Muscle layer of duodenum (tissue), 2 donors: Measurements from ENCODE around the gene FAM117B.

ENCODE experiments used
- H3K27ac ChIP-seq: one replicate; pipeline ENCODE4 v1.7.0; 2013; ENCODE audit warnings: mild to moderate bottlenecking, low read length
- H3K27me3 ChIP-seq: one replicate; pipeline ENCODE4 v1.7.0; 2013; ENCODE audit warnings: low read depth, mild to moderate bottlenecking, control low read depth, low read length
- H3K36me3 ChIP-seq, 2 donors: one replicate each; pipeline ENCODE4 v1.7.0; 2013; ENCODE audit warnings: low read length in 2 of 2, control low read depth in 1 of 2, mild to moderate bottlenecking in 1 of 2; ENCODE audit not compliant: insufficient read depth in 2 of 2, control insufficient read depth in 1 of 2
- H3K4me1 ChIP-seq, 2 donors: one replicate each; pipeline ENCODE4 v1.7.0; 2013; ENCODE audit warnings: low read length in 2 of 2, mild to moderate bottlenecking in 2 of 2, control low read depth in 1 of 2, moderate library complexity in 1 of 2; ENCODE audit not compliant: insufficient read depth in 2 of 2, control insufficient read depth in 1 of 2
- H3K4me3 ChIP-seq, 2 donors: one replicate each; pipeline ENCODE4 v1.7.0; 2013; ENCODE audit warnings: low read length in 2 of 2, low read depth in 1 of 2, mild to moderate bottlenecking in 1 of 2
- H3K9me3 ChIP-seq, 2 donors: one replicate each; pipeline ENCODE4 v1.7.0; 2013; ENCODE audit warnings: low read length in 2 of 2, control low read depth in 1 of 2, mild to moderate bottlenecking in 1 of 2; ENCODE audit not compliant: control insufficient read depth in 1 of 2
- donor health status: healthy.

Gene FAM117B

GRCh38 chr2:202818321-202818720 lies 183.6 kb downstream of the FAM117B start:
- no peaks in the 10 kb centered on the region for H3K9me3 ChIP-seq
- no peaks in the 10 kb centered on the region for H3K27me3 ChIP-seq
- peaks cover 0 to 3% of the 10 kb centered on the region in 2 donors for H3K36me3 ChIP-seq
- H3K4me1 ChIP-seq, result peaks cover 0 to 10% of the 10 kb centered on the region in 2 donors
- no peak overlapping the region for H3K4me3 ChIP-seq
- no peak overlapping the region for H3K27ac ChIP-seq
